Measurements from ENCODE around the gene IL3RA. TPM values are rescaled to one million over a fixed set of nuclear protein-coding genes. Genes with fewer than 3 reads are reported as not detected.
"Not testable (repeated sequence)": the region's sequence is repeated elsewhere in the genome, so short reads cannot be mapped to it uniquely, and the experiment has no call there.

IL3RA gene
- 10 to 100 TPM; 10.4 to 13.6 (median 11.5) TPM for polyA plus RNA-seq (ENCODE audit: insufficient read length in 4 of 4)

GRCh38 chrX:1336331-1336943 lies at the start of gene IL3RA:
Gene IL3RA (plus strand): TSS chrX:1336785. CDS start chrX:1341766, 4,981 bp downstream.
- DNase-seq (ENCODE audit: low read depth in 4 of 4, low spot score in 3 of 4): no peak

GRCh38 chrX:1289535-1289934 lies 47.0 kb upstream of the IL3RA start:
- no peak for DNase-seq (ENCODE audit: low read depth in 4 of 4, low spot score in 3 of 4)

- DNase-seq (ENCODE audit: low read depth in 4 of 4, low spot score in 3 of 4): no peak
These were observed 45.4 kb upstream of the IL3RA start for GRCh38 chrX:1291110-1291740.

- DNase-seq (ENCODE audit: low read depth in 4 of 4, low spot score in 3 of 4): no peak
These were observed 43.9 kb upstream of the IL3RA start for GRCh38 chrX:1292575-1293290.

- DNase-seq (ENCODE audit: low read depth in 4 of 4, low spot score in 3 of 4): no peak
These were observed 42.1 kb upstream of the IL3RA start for GRCh38 chrX:1294301-1295067.

- no peak for DNase-seq (ENCODE audit: low read depth in 4 of 4, low spot score in 3 of 4)
These were observed 41.0 kb upstream of the IL3RA start for GRCh38 chrX:1295550-1295949.

GRCh38 chrX:1297591-1297990 lies 39.0 kb upstream of the IL3RA start:
- not testable (repeated sequence) for DNase-seq (ENCODE audit: low read depth in 4 of 4, low spot score in 3 of 4)

GRCh38 chrX:1300449-1300848 lies 36.1 kb upstream of the IL3RA start:
- no peak for DNase-seq (ENCODE audit: low read depth in 4 of 4, low spot score in 3 of 4)

- no peak for DNase-seq (ENCODE audit: low read depth in 4 of 4, low spot score in 3 of 4)
These were observed 31.2 kb upstream of the IL3RA start for GRCh38 chrX:1305411-1305810.

GRCh38 chrX:1306909-1307625 lies 29.5 kb upstream of the IL3RA start:
- DNase-seq (ENCODE audit: low read depth in 4 of 4, low spot score in 3 of 4): no peak

- no peak for DNase-seq (ENCODE audit: low read depth in 4 of 4, low spot score in 3 of 4)
These were observed 28.8 kb upstream of the IL3RA start for GRCh38 chrX:1307626-1308340.

GRCh38 chrX:1308476-1308875 lies 28.1 kb upstream of the IL3RA start:
- no peak for DNase-seq (ENCODE audit: low read depth in 4 of 4, low spot score in 3 of 4)

GRCh38 chrX:1308917-1309316 lies 27.7 kb upstream of the IL3RA start:
- not testable (repeated sequence) for DNase-seq (ENCODE audit: low read depth in 4 of 4, low spot score in 3 of 4)

GRCh38 chrX:1313788-1314187 lies 22.8 kb upstream of the IL3RA start:
- DNase-seq (ENCODE audit: low read depth in 4 of 4, low spot score in 3 of 4): no peak

GRCh38 chrX:1316527-1316926 lies 20.1 kb upstream of the IL3RA start:
- DNase-seq (ENCODE audit: low read depth in 4 of 4, low spot score in 3 of 4): no peak

- no peak for DNase-seq (ENCODE audit: low read depth in 4 of 4, low spot score in 3 of 4)
These were observed 14.9 kb upstream of the IL3RA start for GRCh38 chrX:1321674-1322073.

- DNase-seq (ENCODE audit: low read depth in 4 of 4, low spot score in 3 of 4): no peak
These were observed 14.2 kb upstream of the IL3RA start for GRCh38 chrX:1322393-1322792.

- no peak for DNase-seq (ENCODE audit: low read depth in 4 of 4, low spot score in 3 of 4)
These were observed 13.3 kb upstream of the IL3RA start for GRCh38 chrX:1323315-1323714.

- DNase-seq (ENCODE audit: low read depth in 4 of 4, low spot score in 3 of 4): no peak
These were observed 11.0 kb upstream of the IL3RA start for GRCh38 chrX:1325515-1326116.
